Retinal pigment epithelial cell (primary cell): Measurements from ENCODE around the gene MPND.

Source experiments
- DNase-seq: peaks from one replicate; pipeline ENCODE4 v3.0.0-alpha.2; 2010; ENCODE audit warnings: low read depth
- H3K4me3 ChIP-seq: 2 replicates; pipeline ENCODE4 v1.5.1; 2011; ENCODE audit warnings: mild to moderate bottlenecking, low read length, control low read depth, moderate library complexity
- CTCF ChIP-seq: conservative IDR thresholded peaks from 2 replicates; pipeline ENCODE4 v1.5.1; 2011; ENCODE audit warnings: low read depth, low read length, control low read depth, inconsistent platforms

Gene MPND

GRCh38 chr19:4376671-4376990, 33.3 kb downstream of the MPND start:
- H3K4me3 ChIP-seq: no peak overlapping the region
- no peak for DNase-seq
- no peak for TF ChIP-seq CTCF

GRCh38 chr19:4376991-4377781, 33.8 kb downstream of the MPND start:
- no peak for DNase-seq
- TF ChIP-seq CTCF: no peak
- no peak overlapping the region for H3K4me3 ChIP-seq

DNA sequence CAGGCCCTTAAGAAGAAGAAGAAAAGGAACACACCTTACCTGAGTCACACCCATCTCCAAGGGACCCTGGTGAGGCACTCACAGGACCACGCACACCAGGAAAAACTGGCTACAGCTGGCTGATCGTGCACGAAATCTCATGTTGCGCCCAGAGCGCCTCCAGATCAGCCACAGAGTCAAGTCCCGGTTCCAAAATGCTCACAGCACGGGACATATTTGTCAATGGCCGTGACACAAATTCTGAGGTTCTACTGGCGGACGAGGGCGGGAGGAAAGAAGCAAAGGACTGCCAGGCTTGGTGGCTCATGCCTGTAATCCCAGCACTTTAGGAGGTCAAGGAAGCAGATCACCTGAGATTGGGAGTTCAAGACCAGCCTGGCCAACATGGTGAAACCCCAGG, 35.5 kb downstream of the MPND start:
- no peak overlapping the region for H3K4me3 ChIP-seq
- DNase-seq: no peak
- TF ChIP-seq CTCF: no peak

- no peak for DNase-seq
- no peak for TF ChIP-seq CTCF
- no peak overlapping the region for H3K4me3 ChIP-seq
These were observed 36.3 kb downstream of the MPND start for GRCh38 chr19:4379383-4380253.

- H3K4me3 ChIP-seq: no peak overlapping the region
- no peak for DNase-seq
These were observed 36.9 kb downstream of the MPND start for GRCh38 chr19:4380254-4380727.

DNA sequence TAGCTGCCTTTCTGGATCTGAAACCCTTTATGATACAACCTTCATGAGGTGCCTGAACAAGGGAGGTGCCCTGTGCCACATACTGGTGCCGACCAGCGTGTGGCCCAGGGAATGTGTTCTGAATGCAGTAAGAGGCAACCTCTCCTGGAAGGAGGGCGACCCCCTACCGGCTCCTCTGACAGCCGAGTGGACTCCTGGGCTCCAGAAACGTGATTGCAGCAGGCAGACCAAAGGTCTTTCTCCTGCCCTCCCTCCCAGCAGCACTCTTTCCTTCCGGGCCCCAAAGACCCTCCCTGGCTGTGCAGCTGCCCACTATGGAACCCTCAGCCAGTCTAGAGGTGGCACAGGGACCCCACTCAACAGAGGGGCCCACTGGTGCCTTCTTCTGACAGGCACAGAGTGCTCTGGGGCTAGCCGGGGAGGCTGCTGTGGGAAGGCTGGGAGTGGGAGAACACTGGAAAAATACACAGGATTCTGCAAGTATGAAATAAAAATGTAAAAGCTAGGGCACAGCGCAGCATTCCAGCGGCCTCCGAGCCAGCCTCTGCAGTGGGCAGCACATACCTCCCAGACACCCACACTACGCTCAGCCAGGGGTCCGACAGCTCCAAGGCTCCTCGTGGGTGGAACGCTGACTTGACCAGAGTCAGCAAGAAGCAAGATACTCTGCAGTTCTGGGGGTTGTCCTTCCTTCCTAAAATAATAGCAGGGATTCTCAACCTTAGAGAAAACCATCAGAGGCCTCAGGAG, 42.1 kb downstream of the MPND start:
- no peak for TF ChIP-seq CTCF
- no peak overlapping the region for H3K4me3 ChIP-seq
- DNase-seq: no peak

More at GRCh38 chr19:4380254-4380727, 36.9 kb downstream of the MPND start:
- TF ChIP-seq CTCF: no peak
